HG03159 (cell line): Measurements from ENCODE around the gene MYO5B.

ENCODE experiments used
- ATAC-seq: cut with Tn5 transposase; IDR thresholded peaks from one replicate; pipeline ENCODE4 v1.9.1; 2021; ENCODE audit warnings: mild to moderate bottlenecking, moderate library complexity; ENCODE audit not compliant: unreplicated experiment

The MYO5B gene

GRCh38 chr18:50027996-50028395 lies 167.0 kb downstream of the MYO5B start:
- no peak for ATAC-seq

- ATAC-seq: no peak
Measured at GRCh38 chr18:50024466-50024865, 170.5 kb downstream of the MYO5B start.

- no peak for ATAC-seq
Measured at GRCh38 chr18:50022985-50023384, 172.0 kb downstream of the MYO5B start.

- ATAC-seq: no peak
Measured at GRCh38 chr18:50014606-50015005, 180.3 kb downstream of the MYO5B start.

GRCh38 chr18:50013363-50014138 lies 181.4 kb downstream of the MYO5B start:
- ATAC-seq: no peak

GRCh38 chr18:50011813-50012435 lies 183.0 kb downstream of the MYO5B start:
- no peak for ATAC-seq

GRCh38 chr18:50009773-50010335 lies 185.1 kb downstream of the MYO5B start:
- ATAC-seq: peak; percentile 89

GRCh38 chr18:50008306-50008705 lies 186.6 kb downstream of the MYO5B start:
- ATAC-seq: no peak

- ATAC-seq: no peak
Measured at GRCh38 chr18:50006470-50007046, 188.4 kb downstream of the MYO5B start.

- no peak for ATAC-seq
Measured at GRCh38 chr18:50004013-50004412, 190.9 kb downstream of the MYO5B start.

- ATAC-seq: no peak
Measured at GRCh38 chr18:50002781-50003180, 192.2 kb downstream of the MYO5B start.

- no peak for ATAC-seq
Measured at GRCh38 chr18:50000227-50000626, 194.7 kb downstream of the MYO5B start.

- no peak for ATAC-seq
Measured at GRCh38 chr18:49999128-49999527, 195.8 kb downstream of the MYO5B start.

GRCh38 chr18:49997558-49997957 lies 197.4 kb downstream of the MYO5B start:
- ATAC-seq: no peak

GRCh38 chr18:49994410-49994809 lies 200.5 kb downstream of the MYO5B start:
- ATAC-seq: no peak

- ATAC-seq: no peak
Measured at GRCh38 chr18:49993299-49993698, 201.6 kb downstream of the MYO5B start.

- ATAC-seq: no peak
Measured at GRCh38 chr18:49988733-49989132, 206.2 kb downstream of the MYO5B start.

GRCh38 chr18:49988101-49988500 lies 206.8 kb downstream of the MYO5B start:
- ATAC-seq: no peak

GRCh38 chr18:49985236-49985635 lies 209.7 kb downstream of the MYO5B start:
- no peak for ATAC-seq

GRCh38 chr18:49980896-49981295 lies 214.1 kb downstream of the MYO5B start:
- no peak for ATAC-seq

GRCh38 chr18:49976795-49977560 lies 218.0 kb downstream of the MYO5B start:
- ATAC-seq: no peak
